Measurements from ENCODE around the gene TMEM151B. TPM values are rescaled to one million over a fixed set of nuclear protein-coding genes. Genes with fewer than 3 reads are reported as not detected.
A peak's percentile ranks its signal among the peaks of the same experiment; 100 is the strongest.

The TMEM151B gene
- total and polyA plus RNA-seq, 9 of the 15 experiments (the other 6 are each of a cell fraction or from before 2014, with no cell fraction given) = not detected

DNA sequence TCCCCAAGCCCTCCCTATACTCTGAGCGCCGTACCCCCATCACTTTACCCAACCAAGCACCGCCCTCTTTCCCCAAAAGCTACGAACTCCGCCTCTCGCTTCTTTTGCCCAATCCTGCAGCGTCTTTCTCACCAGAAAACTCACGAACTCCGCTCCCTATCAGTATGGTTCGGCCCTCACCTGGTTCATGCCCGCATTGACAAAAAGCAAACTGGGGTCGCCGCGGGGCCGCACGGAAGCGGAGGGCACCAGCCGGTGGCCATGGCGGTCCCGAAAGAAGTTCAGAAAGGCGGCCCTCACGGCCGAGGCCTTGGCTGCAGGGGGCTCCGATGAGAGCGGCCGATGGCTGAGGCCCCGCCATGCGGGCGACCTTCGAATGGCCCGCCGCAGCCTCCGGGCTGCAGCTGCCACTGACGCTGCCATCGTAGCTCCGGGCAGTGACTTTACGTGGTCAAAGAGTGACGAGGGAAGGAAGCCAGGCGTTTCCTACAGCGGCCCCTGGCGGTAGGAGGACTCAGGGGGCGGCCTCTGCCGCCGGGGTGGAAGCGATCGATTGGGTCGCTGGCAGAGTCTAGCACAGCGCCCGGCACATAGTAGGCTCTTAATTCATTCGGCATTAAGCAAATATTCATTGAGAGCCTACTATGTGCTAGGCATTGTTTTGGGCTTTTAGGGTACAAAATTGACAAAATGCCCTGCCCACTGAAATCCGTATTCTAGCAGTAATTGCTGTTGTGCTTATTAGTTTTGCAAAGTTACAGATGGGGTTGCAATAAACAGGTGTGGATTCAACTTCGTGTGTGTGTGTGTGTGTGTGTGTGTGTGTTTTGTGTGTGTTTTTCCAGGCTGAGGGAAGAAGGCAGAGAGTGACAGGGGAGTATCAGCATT, 42.9 kb downstream of the TMEM151B start, which contains the start of gene AARS2 (continued):
- TF ChIP-seq, protein P1, sequence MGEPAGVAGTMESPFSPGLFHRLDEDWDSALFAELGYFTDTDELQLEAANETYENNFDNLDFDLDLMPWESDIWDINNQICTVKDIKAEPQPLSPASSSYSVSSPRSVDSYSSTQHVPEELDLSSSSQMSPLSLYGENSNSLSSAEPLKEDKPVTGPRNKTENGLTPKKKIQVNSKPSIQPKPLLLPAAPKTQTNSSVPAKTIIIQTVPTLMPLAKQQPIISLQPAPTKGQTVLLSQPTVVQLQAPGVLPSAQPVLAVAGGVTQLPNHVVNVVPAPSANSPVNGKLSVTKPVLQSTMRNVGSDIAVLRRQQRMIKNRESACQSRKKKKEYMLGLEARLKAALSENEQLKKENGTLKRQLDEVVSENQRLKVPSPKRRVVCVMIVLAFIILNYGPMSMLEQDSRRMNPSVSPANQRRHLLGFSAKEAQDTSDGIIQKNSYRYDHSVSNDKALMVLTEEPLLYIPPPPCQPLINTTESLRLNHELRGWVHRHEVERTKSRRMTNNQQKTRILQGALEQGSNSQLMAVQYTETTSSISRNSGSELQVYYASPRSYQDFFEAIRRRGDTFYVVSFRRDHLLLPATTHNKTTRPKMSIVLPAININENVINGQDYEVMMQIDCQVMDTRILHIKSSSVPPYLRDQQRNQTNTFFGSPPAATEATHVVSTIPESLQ (CRISPR knock-in tag; IDR thresholded peaks at IDR 0.05) = peak; percentile 61; the same call in 1 of the 2 replicates
- TF ChIP-seq, protein P2, sequence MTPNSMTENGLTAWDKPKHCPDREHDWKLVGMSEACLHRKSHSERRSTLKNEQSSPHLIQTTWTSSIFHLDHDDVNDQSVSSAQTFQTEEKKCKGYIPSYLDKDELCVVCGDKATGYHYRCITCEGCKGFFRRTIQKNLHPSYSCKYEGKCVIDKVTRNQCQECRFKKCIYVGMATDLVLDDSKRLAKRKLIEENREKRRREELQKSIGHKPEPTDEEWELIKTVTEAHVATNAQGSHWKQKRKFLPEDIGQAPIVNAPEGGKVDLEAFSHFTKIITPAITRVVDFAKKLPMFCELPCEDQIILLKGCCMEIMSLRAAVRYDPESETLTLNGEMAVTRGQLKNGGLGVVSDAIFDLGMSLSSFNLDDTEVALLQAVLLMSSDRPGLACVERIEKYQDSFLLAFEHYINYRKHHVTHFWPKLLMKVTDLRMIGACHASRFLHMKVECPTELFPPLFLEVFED (CRISPR knock-in tag; conservative IDR thresholded peaks at IDR 0.05) = no peak
- TF ChIP-seq, protein P3, sequence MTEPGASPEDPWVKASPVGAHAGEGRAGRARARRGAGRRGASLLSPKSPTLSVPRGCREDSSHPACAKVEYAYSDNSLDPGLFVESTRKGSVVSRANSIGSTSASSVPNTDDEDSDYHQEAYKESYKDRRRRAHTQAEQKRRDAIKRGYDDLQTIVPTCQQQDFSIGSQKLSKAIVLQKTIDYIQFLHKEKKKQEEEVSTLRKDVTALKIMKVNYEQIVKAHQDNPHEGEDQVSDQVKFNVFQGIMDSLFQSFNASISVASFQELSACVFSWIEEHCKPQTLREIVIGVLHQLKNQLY (CRISPR knock-in tag; conservative IDR thresholded peaks at IDR 0.05) = peak; percentile 23 to 71; a peak in 1 of 4 replicates
- TF ChIP-seq, protein P4, sequence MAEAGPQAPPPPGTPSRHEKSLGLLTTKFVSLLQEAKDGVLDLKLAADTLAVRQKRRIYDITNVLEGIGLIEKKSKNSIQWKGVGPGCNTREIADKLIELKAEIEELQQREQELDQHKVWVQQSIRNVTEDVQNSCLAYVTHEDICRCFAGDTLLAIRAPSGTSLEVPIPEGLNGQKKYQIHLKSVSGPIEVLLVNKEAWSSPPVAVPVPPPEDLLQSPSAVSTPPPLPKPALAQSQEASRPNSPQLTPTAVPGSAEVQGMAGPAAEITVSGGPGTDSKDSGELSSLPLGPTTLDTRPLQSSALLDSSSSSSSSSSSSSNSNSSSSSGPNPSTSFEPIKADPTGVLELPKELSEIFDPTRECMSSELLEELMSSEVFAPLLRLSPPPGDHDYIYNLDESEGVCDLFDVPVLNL (CRISPR knock-in tag; IDR thresholded peaks at IDR 0.05; ENCODE audit: low read depth) = peak; percentile 89
- TF ChIP-seq EGR1 (conservative IDR thresholded peaks at IDR 0.05) (peak; percentile 80), NEUROD1 (IDR thresholded peaks at IDR 0.05; ENCODE audit: borderline replicate concordance, low read depth, low read length, partially characterized antibody) (peak; percentile 85), ZNF174 (CRISPR knock-in tag; IDR thresholded peaks at IDR 0.05) (no peak), IRF2 (CRISPR knock-in tag; IDR thresholded peaks at IDR 0.05) (no peak), SMC3 (conservative IDR thresholded peaks at IDR 0.05; ENCODE audit: insufficient read depth, low read depth, low read length) (peak; percentile 16; the same call in 1 of the 2 replicates), ZBTB7A (IDR thresholded peaks at IDR 0.05; ENCODE audit: borderline replicate concordance, control insufficient read depth, low read depth, low read length) (peak; percentile 75; the same call in 1 of the 2 replicates), RBM22 (IDR thresholded peaks at IDR 0.05; ENCODE audit: low read depth, low read length, poor library complexity, severe bottlenecking) (peak; percentile 78), COPS2 (conservative IDR thresholded peaks at IDR 0.05) (no peak), CCNT2 (IDR thresholded peaks at IDR 0.05; ENCODE audit: borderline replicate concordance, extremely low read depth, insufficient read length, low read depth, low read length) (peak; percentile 80), ZNF143 (CRISPR knock-in tag; IDR thresholded peaks at IDR 0.05) (0 out of 2 replicates have a peak, but pooled peaks have one; percentile 15)
- TF ChIP-seq, protein P5, sequence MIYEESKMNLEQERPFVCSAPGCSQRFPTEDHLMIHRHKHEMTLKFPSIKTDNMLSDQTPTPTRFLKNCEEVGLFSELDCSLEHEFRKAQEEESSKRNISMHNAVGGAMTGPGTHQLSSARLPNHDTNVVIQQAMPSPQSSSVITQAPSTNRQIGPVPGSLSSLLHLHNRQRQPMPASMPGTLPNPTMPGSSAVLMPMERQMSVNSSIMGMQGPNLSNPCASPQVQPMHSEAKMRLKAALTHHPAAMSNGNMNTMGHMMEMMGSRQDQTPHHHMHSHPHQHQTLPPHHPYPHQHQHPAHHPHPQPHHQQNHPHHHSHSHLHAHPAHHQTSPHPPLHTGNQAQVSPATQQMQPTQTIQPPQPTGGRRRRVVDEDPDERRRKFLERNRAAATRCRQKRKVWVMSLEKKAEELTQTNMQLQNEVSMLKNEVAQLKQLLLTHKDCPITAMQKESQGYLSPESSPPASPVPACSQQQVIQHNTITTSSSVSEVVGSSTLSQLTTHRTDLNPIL (CRISPR knock-in tag; IDR thresholded peaks at IDR 0.05) = 0 out of 2 replicates have a peak, but pooled peaks have one; percentile 38
- TF ChIP-seq, protein P6, sequence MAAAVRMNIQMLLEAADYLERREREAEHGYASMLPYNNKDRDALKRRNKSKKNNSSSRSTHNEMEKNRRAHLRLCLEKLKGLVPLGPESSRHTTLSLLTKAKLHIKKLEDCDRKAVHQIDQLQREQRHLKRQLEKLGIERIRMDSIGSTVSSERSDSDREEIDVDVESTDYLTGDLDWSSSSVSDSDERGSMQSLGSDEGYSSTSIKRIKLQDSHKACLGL (CRISPR knock-in tag; IDR thresholded peaks at IDR 0.05; ENCODE audit: borderline replicate concordance, poor library complexity, severe bottlenecking) = no peak

Data from K562 (cell line).